Measurements from ENCODE around the gene MYMK. TPM values are rescaled to one million over a fixed set of nuclear protein-coding genes. Genes with fewer than 3 reads are reported as not detected.

The MYMK gene
- total RNA-seq, 4 donors from 2014 or later = not detected

GRCh38 chr9:133571391-133571890, 46.7 kb upstream of the MYMK start:
- H3K9me3 ChIP-seq = no peaks in the 10 kb centered on the region
- H3K4me1 ChIP-seq = no peaks in the 10 kb centered on the region
- no peak overlapping the region for H3K4me3 ChIP-seq
- H3K27ac ChIP-seq = no peak overlapping the region
- TF ChIP-seq, protein P1, sequence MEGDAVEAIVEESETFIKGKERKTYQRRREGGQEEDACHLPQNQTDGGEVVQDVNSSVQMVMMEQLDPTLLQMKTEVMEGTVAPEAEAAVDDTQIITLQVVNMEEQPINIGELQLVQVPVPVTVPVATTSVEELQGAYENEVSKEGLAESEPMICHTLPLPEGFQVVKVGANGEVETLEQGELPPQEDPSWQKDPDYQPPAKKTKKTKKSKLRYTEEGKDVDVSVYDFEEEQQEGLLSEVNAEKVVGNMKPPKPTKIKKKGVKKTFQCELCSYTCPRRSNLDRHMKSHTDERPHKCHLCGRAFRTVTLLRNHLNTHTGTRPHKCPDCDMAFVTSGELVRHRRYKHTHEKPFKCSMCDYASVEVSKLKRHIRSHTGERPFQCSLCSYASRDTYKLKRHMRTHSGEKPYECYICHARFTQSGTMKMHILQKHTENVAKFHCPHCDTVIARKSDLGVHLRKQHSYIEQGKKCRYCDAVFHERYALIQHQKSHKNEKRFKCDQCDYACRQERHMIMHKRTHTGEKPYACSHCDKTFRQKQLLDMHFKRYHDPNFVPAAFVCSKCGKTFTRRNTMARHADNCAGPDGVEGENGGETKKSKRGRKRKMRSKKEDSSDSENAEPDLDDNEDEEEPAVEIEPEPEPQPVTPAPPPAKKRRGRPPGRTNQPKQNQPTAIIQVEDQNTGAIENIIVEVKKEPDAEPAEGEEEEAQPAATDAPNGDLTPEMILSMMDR (IDR thresholded peaks at IDR 0.05) = no peak
- no peak for TF ChIP-seq POLR2A (IDR thresholded peaks at IDR 0.05)
- DNase-seq = no peak
- intact Hi-C loops (cut with DNase I; ENCODE audit: low total_unique reads) = no loop called here
- no peaks in the 10 kb centered on the region for H3K36me3 ChIP-seq
- no peaks in the 10 kb centered on the region for H3K27me3 ChIP-seq

DNA sequence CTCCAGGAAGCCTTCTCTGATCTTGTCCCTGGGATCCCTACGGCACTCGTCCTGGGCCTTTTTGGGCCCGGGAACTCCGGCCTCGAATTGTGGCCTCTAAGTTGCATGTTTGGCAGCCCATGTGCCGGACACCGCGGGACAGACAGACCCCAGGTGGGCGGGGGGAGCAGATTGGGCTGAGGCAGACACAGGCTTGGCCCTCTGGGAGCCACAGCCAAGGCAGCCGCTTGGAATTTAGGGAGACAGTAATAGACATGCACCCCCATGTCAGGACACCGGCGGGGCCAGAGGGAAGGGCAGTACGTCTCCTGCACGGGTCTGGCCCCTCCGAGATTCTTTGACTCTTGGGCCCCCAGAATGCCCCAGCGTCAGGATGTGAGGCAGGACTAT, 45.9 kb upstream of the MYMK start:
- TF ChIP-seq, protein P1 (IDR thresholded peaks at IDR 0.05) = no peak
- TF ChIP-seq POLR2A (IDR thresholded peaks at IDR 0.05) = no peak
- intact Hi-C loops (cut with DNase I; ENCODE audit: low total_unique reads) = no loop called here
- Histone ChIP-seq H3K27me3 (no peaks in the 10 kb centered on the region), H3K9me3 (no peaks in the 10 kb centered on the region), H3K27ac (no peak overlapping the region), H3K4me3 (no peak overlapping the region), H3K4me1 (no peaks in the 10 kb centered on the region), H3K36me3 (no peaks in the 10 kb centered on the region)
- no peak for DNase-seq

GRCh38 chr9:133569891-133570690, 45.3 kb upstream of the MYMK start:
- Histone ChIP-seq H3K27ac (no peak overlapping the region), H3K27me3 (no peaks in the 10 kb centered on the region), H3K4me1 (no peaks in the 10 kb centered on the region), H3K4me3 (no peak overlapping the region), H3K9me3 (no peaks in the 10 kb centered on the region), H3K36me3 (no peaks in the 10 kb centered on the region)
- DNase-seq = no peak
- intact Hi-C loops (cut with DNase I; ENCODE audit: low total_unique reads) = no loop called here
- TF ChIP-seq, protein P1 (IDR thresholded peaks at IDR 0.05) = no peak

GRCh38 chr9:133569121-133569785, 44.5 kb upstream of the MYMK start:
- H3K36me3 ChIP-seq = no peaks in the 10 kb centered on the region
- H3K4me3 ChIP-seq = no peak overlapping the region
- H3K9me3 ChIP-seq = no peaks in the 10 kb centered on the region
- TF ChIP-seq, protein P1 (IDR thresholded peaks at IDR 0.05) = no peak
- TF ChIP-seq POLR2A (IDR thresholded peaks at IDR 0.05) = no peak
- no peak overlapping the region for H3K27ac ChIP-seq
- no peak for DNase-seq
- intact Hi-C loops (cut with DNase I; ENCODE audit: low total_unique reads) = no loop called here
- no peaks in the 10 kb centered on the region for H3K27me3 ChIP-seq
- H3K4me1 ChIP-seq = no peaks in the 10 kb centered on the region

GRCh38 chr9:133568186-133568585, 43.4 kb upstream of the MYMK start:
- TF ChIP-seq, protein P1 (IDR thresholded peaks at IDR 0.05) = no peak
- no peak for TF ChIP-seq POLR2A (IDR thresholded peaks at IDR 0.05)
- no peak overlapping the region for H3K27ac ChIP-seq
- intact Hi-C loops (cut with DNase I; ENCODE audit: low total_unique reads) = no loop called here

More at GRCh38 chr9:133568186-133568585, 43.4 kb upstream of the MYMK start:
- H3K4me3 ChIP-seq = no peak overlapping the region
- H3K36me3 ChIP-seq = no peaks in the 10 kb centered on the region
- no peak for DNase-seq
- peaks cover 0 to 2% of the 10 kb centered on the region in 2 donors for H3K4me1 ChIP-seq
- no peaks in the 10 kb centered on the region for H3K9me3 ChIP-seq
- no peaks in the 10 kb centered on the region for H3K27me3 ChIP-seq

Data from uterus (tissue), 4 donors.